ENCODE measurements around the gene NPAS3.

GRCh38 chr14:32913725-32914124 lies 25.0 kb upstream of the NPAS3 start:
- TF ChIP-seq CTCF (IDR thresholded peaks at IDR 0.05) = peak in 4 of 6 experiments; percentile 16 to 50 (median 42)
- TF ChIP-seq POLR2A (IDR thresholded peaks at IDR 0.05) = no peak
